GM18907 (cell line): ENCODE measurements around the gene EXT2.

Experiments
- ATAC-seq: cut with Tn5 transposase; IDR thresholded peaks from one replicate; pipeline ENCODE4 v1.9.1; 2021; ENCODE audit warnings: mild to moderate bottlenecking, moderate library complexity; ENCODE audit not compliant: unreplicated experiment

Gene EXT2

GRCh38 chr11:44235765-44236201 lies 140.3 kb downstream of the EXT2 start:
- no peak for ATAC-seq

GRCh38 chr11:44236296-44236695 lies 140.8 kb downstream of the EXT2 start:
- ATAC-seq, result no peak

- no peak for ATAC-seq
Measured at GRCh38 chr11:44237156-44237555, 141.7 kb downstream of the EXT2 start.

- ATAC-seq, result no peak
Measured at GRCh38 chr11:44241851-44242250, 146.4 kb downstream of the EXT2 start.

GRCh38 chr11:44243086-44243485 lies 147.6 kb downstream of the EXT2 start:
- no peak for ATAC-seq

GRCh38 chr11:44243595-44244343 lies 148.3 kb downstream of the EXT2 start:
- no peak for ATAC-seq

GRCh38 chr11:44244639-44245310 lies 149.3 kb downstream of the EXT2 start:
- no peak for ATAC-seq

GRCh38 chr11:44246726-44247125 lies 151.2 kb downstream of the EXT2 start:
- ATAC-seq, result no peak

- no peak for ATAC-seq
Measured at GRCh38 chr11:44247508-44247907, 152.0 kb downstream of the EXT2 start.

GRCh38 chr11:44248109-44248508 lies 152.6 kb downstream of the EXT2 start:
- no peak for ATAC-seq

GRCh38 chr11:44250421-44250820 lies 154.9 kb downstream of the EXT2 start:
- no peak for ATAC-seq

- no peak for ATAC-seq
Measured at GRCh38 chr11:44252999-44253602, 157.6 kb downstream of the EXT2 start.

- ATAC-seq, result no peak
Measured at GRCh38 chr11:44255406-44256071, 160.1 kb downstream of the EXT2 start.

- no peak for ATAC-seq
Measured at GRCh38 chr11:44256673-44257291, 161.3 kb downstream of the EXT2 start.

- no peak for ATAC-seq
Measured at GRCh38 chr11:44257338-44258189, 162.1 kb downstream of the EXT2 start.

- no peak for ATAC-seq
Measured at GRCh38 chr11:44258190-44258489, 162.7 kb downstream of the EXT2 start.

GRCh38 chr11:44258839-44259420 lies 163.5 kb downstream of the EXT2 start:
- no peak for ATAC-seq

- ATAC-seq, result no peak
Measured at GRCh38 chr11:44260081-44260480, 164.6 kb downstream of the EXT2 start.

- ATAC-seq, result no peak
Measured at GRCh38 chr11:44261800-44262591, 166.5 kb downstream of the EXT2 start.
